MM.1S (cell line): ENCODE results near the gene GNAI2.
A peak's percentile ranks its signal among the peaks of the same experiment; 100 is the strongest.

Experiments
- EZH2 ChIP-seq: fragments of 300-600 bp; sonication (generic); optimal IDR thresholded peaks from 2 replicates; pipeline ENCODE3; 2017; ENCODE audit warnings: low read depth, mild to moderate bottlenecking, antibody characterized with exemption, low read length, mixed read lengths
- EZH2phosphoT487 ChIP-seq: fragments of 300-600 bp; sonication (generic); IDR thresholded peaks from 2 replicates; pipeline ENCODE4 v1.6.1; 2018; ENCODE audit warnings: antibody characterized with exemption, low read length
- TF ChIP-seq, protein P1 (sequence below): fragments of 300-600 bp; sonication (generic); IDR thresholded peaks from 2 replicates; pipeline ENCODE4 v1.5.1; 2016; ENCODE audit warnings: antibody characterized with exemption, low read length, mixed read lengths

DNA sequence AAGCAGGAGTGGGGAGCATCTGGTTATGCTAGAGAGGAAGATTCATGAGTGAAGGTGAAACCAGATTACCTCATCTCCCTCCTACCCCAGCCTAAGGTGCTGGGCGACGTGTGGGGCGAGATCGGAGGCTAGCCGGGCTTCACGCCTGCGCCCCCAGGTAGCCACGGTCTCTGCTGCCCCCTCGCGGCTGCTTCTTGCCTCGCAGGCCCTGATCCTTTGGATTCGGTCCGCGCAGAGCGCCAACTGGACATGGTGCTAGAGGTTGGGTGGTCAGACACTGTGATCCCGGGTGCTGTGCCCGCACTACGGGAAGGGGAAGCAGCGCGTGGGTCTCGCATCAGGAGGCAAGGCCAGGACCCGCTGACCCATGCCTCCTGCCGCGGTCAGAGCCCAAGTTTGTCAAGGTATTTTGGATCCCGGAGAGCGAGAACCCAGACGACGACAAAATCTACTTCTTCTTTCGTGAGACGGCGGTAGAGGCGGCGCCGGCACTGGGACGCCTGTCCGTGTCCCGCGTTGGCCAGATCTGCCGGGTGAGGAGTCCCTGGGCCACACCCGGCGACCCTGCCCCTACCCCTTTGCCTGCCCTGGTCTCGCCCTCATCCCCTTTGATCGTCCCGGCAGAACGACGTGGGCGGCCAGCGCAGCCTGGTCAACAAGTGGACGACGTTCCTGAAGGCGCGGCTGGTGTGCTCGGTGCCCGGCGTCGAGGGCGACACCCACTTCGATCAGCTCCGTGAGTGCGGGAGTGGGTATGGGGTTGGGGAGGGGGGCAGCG, 37.1 kb downstream of the GNAI2 start:
- TF ChIP-seq, protein P1, sequence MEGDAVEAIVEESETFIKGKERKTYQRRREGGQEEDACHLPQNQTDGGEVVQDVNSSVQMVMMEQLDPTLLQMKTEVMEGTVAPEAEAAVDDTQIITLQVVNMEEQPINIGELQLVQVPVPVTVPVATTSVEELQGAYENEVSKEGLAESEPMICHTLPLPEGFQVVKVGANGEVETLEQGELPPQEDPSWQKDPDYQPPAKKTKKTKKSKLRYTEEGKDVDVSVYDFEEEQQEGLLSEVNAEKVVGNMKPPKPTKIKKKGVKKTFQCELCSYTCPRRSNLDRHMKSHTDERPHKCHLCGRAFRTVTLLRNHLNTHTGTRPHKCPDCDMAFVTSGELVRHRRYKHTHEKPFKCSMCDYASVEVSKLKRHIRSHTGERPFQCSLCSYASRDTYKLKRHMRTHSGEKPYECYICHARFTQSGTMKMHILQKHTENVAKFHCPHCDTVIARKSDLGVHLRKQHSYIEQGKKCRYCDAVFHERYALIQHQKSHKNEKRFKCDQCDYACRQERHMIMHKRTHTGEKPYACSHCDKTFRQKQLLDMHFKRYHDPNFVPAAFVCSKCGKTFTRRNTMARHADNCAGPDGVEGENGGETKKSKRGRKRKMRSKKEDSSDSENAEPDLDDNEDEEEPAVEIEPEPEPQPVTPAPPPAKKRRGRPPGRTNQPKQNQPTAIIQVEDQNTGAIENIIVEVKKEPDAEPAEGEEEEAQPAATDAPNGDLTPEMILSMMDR: peak; percentile 93
- TF ChIP-seq EZH2 (no peak), EZH2phosphoT487 (no peak)
